Placental epithelial cell (primary cell): ENCODE data around the gene ZNF732. TPM values are rescaled to one million over a fixed set of nuclear protein-coding genes. Genes with fewer than 3 reads are reported as not detected.

Experiments used
- small RNA-seq: library from RNA; depleted of rRNA; stranded (forward); fragments of <200 nt; gene quantifications from one replicate; pipeline ENCODE3, GENCODE V24; 2012
- total RNA-seq: library from RNA; depleted of rRNA; stranded (reverse); fragments of >200 nt; gene quantifications from 2 replicates; pipeline ENCODE4 v1.2.3, GENCODE V29; 2012

ZNF732 gene
- 2.0 and 2.9 TPM in 2 replicates for total RNA-seq

GRCh38 chr4:304969-305680, at the start of gene ZNF732:
Gene ZNF732, minus strand, starts transcription at chr4:305474. Its CDS starts 164 bp downstream, at chr4:305310.

GRCh38 chr4:337143-337931, 32.1 kb upstream of the ZNF732 start, which contains the start of gene ZNF141:
Gene ZNF141, plus strand, starts transcription at chr4:337814. Its CDS starts 170 bp downstream, at chr4:337984.

Small RNA genes lying within 50 kb of the gene (small RNA-seq; reads per million reads assigned to genes)
- gene AC079140.2 = not detected
- not detected for gene MIR571

Other genes with a start within 250 kb of the ZNF732 start
- 6.6 and 6.7 TPM in 2 replicates for gene ZNF718, start 181.0 kb downstream of the ZNF732 start, total RNA-seq
- gene ZNF141, start 32.3 kb upstream of the ZNF732 start, total RNA-seq = 11.5 and 15.7 TPM in 2 replicates
- 16.5 and 19.2 TPM in 2 replicates for gene ZNF721, start 193.7 kb upstream of the ZNF732 start, total RNA-seq
- gene PIGG, start 193.7 kb upstream of the ZNF732 start, total RNA-seq = 43.3 and 61.2 TPM in 2 replicates